Colonic mucosa (tissue), 4 donors: Measurements from ENCODE around the gene PIK3C3. TPM values are rescaled to one million over a fixed set of nuclear protein-coding genes. Genes with fewer than 3 reads are reported as not detected.
"Not testable (repeated sequence)": the region's sequence is repeated elsewhere in the genome, so short reads cannot be mapped to it uniquely, and the experiment has no call there.

ENCODE experiments used
- DNase-seq: peaks from one replicate; pipeline ENCODE4 v3.0.0-alpha.2; 2020
- H3K27ac ChIP-seq: fragments of 200-600 bp; one replicate; pipeline ENCODE4 v1.8.0; 2021
- H3K27me3 ChIP-seq: fragments of 200-600 bp; one replicate; pipeline ENCODE4 v1.8.0; 2021
- H3K36me3 ChIP-seq: fragments of 200-600 bp; one replicate; pipeline ENCODE4 v1.8.0; 2021
- H3K4me1 ChIP-seq: fragments of 200-600 bp; one replicate; pipeline ENCODE4 v1.8.0; 2021; ENCODE audit warnings: mild to moderate bottlenecking
- H3K4me3 ChIP-seq: fragments of 200-600 bp; one replicate; pipeline ENCODE4 v1.8.0; 2021
- H3K9ac ChIP-seq, 2 donors: one replicate each; pipeline ENCODE4 v1.7.0; 2013; ENCODE audit warnings: control low read depth in 2 of 2, low read depth in 2 of 2, low read length in 2 of 2
- H3K9me3 ChIP-seq: fragments of 200-600 bp; one replicate; pipeline ENCODE4 v1.8.0; 2021
- CTCF ChIP-seq: fragments of 200-600 bp; IDR thresholded peaks from one replicate; pipeline ENCODE4 v1.8.0; 2022; ENCODE audit warnings: antibody characterized with exemption, mild to moderate bottlenecking
- intact Hi-C: fragments of 100-400 bp; cut with DNase I; formaldehyde crosslinking; loops from one replicate; pipeline ENCODE4 v1.14.1; 2022
- total RNA-seq, 2 donors: library from RNA; stranded (reverse); fragmentation: NEBNext Ultra II Directional in 1 of 2; extraction: Animal tissue kit (Norgen Biotek cat#: 25700) in 1 of 2; gene quantifications; one replicate each; pipeline ENCODE4 v1.2.1, GENCODE V29; 2021
- donor health status: healthy.
- donor health status: DM: no; HTN: no; CAD: no.
- donor health status: DM: no; HTN: no; CAD: no.

The PIK3C3 gene
- total RNA-seq, 2 donors from 2014 or later = 32.0 to 40.3 TPM

- H3K36me3 ChIP-seq = peaks cover 12% of the 10 kb centered on the region
These were observed 86.8 kb downstream of the PIK3C3 start for GRCh38 chr18:42041793-42042192.

DNA sequence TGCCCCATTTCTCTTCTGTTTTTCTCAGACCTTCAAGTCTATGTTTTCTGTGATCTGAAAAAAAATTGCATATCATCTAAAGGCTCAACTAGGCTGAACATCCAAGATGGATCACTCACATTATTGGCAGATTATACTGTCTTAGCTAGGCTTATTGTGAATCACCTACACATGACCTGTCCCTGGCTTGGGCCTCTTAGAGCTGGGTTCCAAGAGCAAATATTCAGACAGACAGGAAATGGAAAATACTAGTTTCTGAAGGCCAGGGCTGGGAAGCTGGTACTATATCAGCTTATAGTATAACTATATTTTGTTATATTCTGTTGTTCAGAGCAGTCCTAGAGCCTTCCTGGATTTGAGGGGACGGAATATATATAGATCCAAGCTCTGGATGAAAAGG is 90.3 kb downstream of the PIK3C3 start:
- H3K9me3 ChIP-seq = no peaks in the 10 kb centered on the region
- intact Hi-C loops = no loop called here
- H3K9ac ChIP-seq = no peak overlapping the region
- H3K4me3 ChIP-seq = no peak overlapping the region
- no peaks in the 10 kb centered on the region for H3K36me3 ChIP-seq
- H3K4me1 ChIP-seq = no peaks in the 10 kb centered on the region
- H3K27me3 ChIP-seq = no peaks in the 10 kb centered on the region
- H3K27ac ChIP-seq = no peak overlapping the region
- DNase-seq = no peak
- no peak for TF ChIP-seq CTCF

More at GRCh38 chr18:42041793-42042192, 86.8 kb downstream of the PIK3C3 start:
- Histone ChIP-seq H3K9me3 (no peaks in the 10 kb centered on the region), H3K27ac (no peak overlapping the region), H3K4me3 (no peak overlapping the region), H3K9ac (no peak overlapping the region), H3K27me3 (no peaks in the 10 kb centered on the region), H3K4me1 (no peaks in the 10 kb centered on the region)
- no peak for TF ChIP-seq CTCF
- no peak for DNase-seq
- intact Hi-C loops = no loop called here

DNA sequence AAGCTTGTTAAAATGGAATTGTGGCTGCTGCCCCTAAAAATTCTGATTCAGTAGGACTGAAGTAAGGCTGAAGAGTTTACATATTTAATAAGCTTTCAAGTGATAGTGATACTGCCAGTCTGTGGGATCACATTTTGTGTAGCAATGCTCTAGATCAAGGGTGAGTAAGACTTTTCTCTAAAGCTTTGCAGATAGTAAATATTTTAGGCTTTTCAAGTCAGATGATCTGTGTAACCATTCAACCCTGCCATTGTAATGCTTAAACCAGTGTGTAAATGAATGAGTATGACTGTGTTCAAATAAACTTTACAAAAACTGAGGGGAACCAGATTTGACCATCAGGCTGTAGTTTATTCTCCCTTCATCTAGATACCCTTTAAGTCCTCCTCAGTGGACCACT is 92.7 kb downstream of the PIK3C3 start:
- TF ChIP-seq CTCF = no peak
- Histone ChIP-seq H3K27ac (no peak overlapping the region), H3K27me3 (no peaks in the 10 kb centered on the region), H3K36me3 (no peaks in the 10 kb centered on the region), H3K4me3 (no peak overlapping the region), H3K9me3 (no peaks in the 10 kb centered on the region), H3K9ac (no peak overlapping the region), H3K4me1 (no peaks in the 10 kb centered on the region)
- DNase-seq = no peak
- intact Hi-C loops = no loop called here

GRCh38 chr18:42048158-42048557 is 93.1 kb downstream of the PIK3C3 start:
- intact Hi-C loops = no loop called here
- Histone ChIP-seq H3K9me3 (no peaks in the 10 kb centered on the region), H3K4me3 (no peak overlapping the region), H3K9ac (no peak overlapping the region), H3K4me1 (no peaks in the 10 kb centered on the region), H3K36me3 (no peaks in the 10 kb centered on the region), H3K27me3 (no peaks in the 10 kb centered on the region), H3K27ac (no peak overlapping the region)
- no peak for DNase-seq
- TF ChIP-seq CTCF = no peak

- H3K36me3 ChIP-seq, intact Hi-C loops, H3K27me3 ChIP-seq, H3K4me1 ChIP-seq, H3K4me3 ChIP-seq, H3K9ac ChIP-seq, DNase-seq, H3K27ac ChIP-seq, H3K9me3 ChIP-seq: not testable (repeated sequence)
These were observed 94.5 kb downstream of the PIK3C3 start for GRCh38 chr18:42049536-42049935.

GRCh38 chr18:42051411-42051810 is 96.4 kb downstream of the PIK3C3 start:
- no peaks in the 10 kb centered on the region for H3K9me3 ChIP-seq
- no peak overlapping the region for H3K27ac ChIP-seq
- no peak for DNase-seq
- no peak for TF ChIP-seq CTCF
- no peak overlapping the region for H3K9ac ChIP-seq
- intact Hi-C loops = loop anchor here (5.0 kb wide), 1 partner anchor 1221 kb away; no protein-coding TSS in a partner anchor
- H3K4me1 ChIP-seq = no peaks in the 10 kb centered on the region
- no peak overlapping the region for H3K4me3 ChIP-seq
- no peaks in the 10 kb centered on the region for H3K36me3 ChIP-seq
- H3K27me3 ChIP-seq = no peaks in the 10 kb centered on the region
